Endodermal cell (in vitro differentiated cells): ENCODE measurements around the gene CALCB. TPM values are rescaled to one million over a fixed set of nuclear protein-coding genes. Genes with fewer than 3 reads are reported as not detected.
A peak's percentile ranks its signal among the peaks of the same experiment; 100 is the strongest.

Experiments
- DNase-seq: peaks from one replicate; pipeline ENCODE4 v3.0.0-alpha.2; 2017
- H3K27ac ChIP-seq: 2 replicates; pipeline ENCODE4 v1.5.1; 2013; ENCODE audit warnings: mild to moderate bottlenecking, low read depth, low read length, moderate library complexity
- H3K27me3 ChIP-seq: 2 replicates; pipeline ENCODE4 v1.6.1; 2013; ENCODE audit warnings: mild to moderate bottlenecking, low read length, moderate library complexity; ENCODE audit not compliant: insufficient read depth, control insufficient read depth, poor library complexity, severe bottlenecking
- H3K36me3 ChIP-seq: 2 replicates; pipeline ENCODE4 v1.7.0; 2013; ENCODE audit warnings: mild to moderate bottlenecking, low read length, moderate library complexity; ENCODE audit not compliant: control insufficient read depth, insufficient read depth
- H3K4me1 ChIP-seq: one replicate; pipeline ENCODE4 v1.7.0; 2013; ENCODE audit warnings: low read length; ENCODE audit not compliant: control insufficient read depth, insufficient read depth
- H3K4me3 ChIP-seq: 2 replicates; pipeline ENCODE4 v1.5.1; 2013; ENCODE audit warnings: mild to moderate bottlenecking, low read length, moderate library complexity
- H3K9ac ChIP-seq: 2 replicates; pipeline ENCODE4 v1.6.1; 2013; ENCODE audit warnings: mild to moderate bottlenecking, low read length, moderate library complexity; ENCODE audit not compliant: poor library complexity, severe bottlenecking; ENCODE audit errors: extremely low read depth
- H3K9me3 ChIP-seq: 2 replicates; pipeline ENCODE4 v1.6.1; 2013; ENCODE audit warnings: mild to moderate bottlenecking, low read length, moderate library complexity; ENCODE audit not compliant: control insufficient read depth
- H3K27ac Mint-ChIP-seq: 2 replicates; pipeline ENCODE4 v1.8.0; 2020; ENCODE audit warnings: mixed read lengths
- H3K27me3 Mint-ChIP-seq: 2 replicates; pipeline ENCODE4 v1.8.0; 2021; ENCODE audit warnings: mild to moderate bottlenecking, mixed read lengths; ENCODE audit not compliant: insufficient read depth
- H3K36me3 Mint-ChIP-seq: 2 replicates; pipeline ENCODE4 v1.8.0; 2020; ENCODE audit warnings: low read depth, mixed read lengths
- H3K4me1 Mint-ChIP-seq: 2 replicates; pipeline ENCODE4 v1.8.0; 2020; ENCODE audit warnings: mixed read lengths
- H3K4me3 Mint-ChIP-seq: 2 replicates; pipeline ENCODE4 v1.8.0; 2020; ENCODE audit warnings: mild to moderate bottlenecking, moderate library complexity, mixed read lengths
- H3K9me3 Mint-ChIP-seq: 2 replicates; pipeline ENCODE4 v1.8.0; 2020; ENCODE audit warnings: mild to moderate bottlenecking, mixed read lengths
- CTCF ChIP-seq: fragments of 200-600 bp; sonication (generic); conservative IDR thresholded peaks from 2 replicates; pipeline ENCODE4 v1.5.0; 2021; ENCODE audit warnings: antibody characterized with exemption, mild to moderate bottlenecking
- WGBS, 2 experiments: methylation state at CpG; one replicate each; pipeline versions ENCODE4 v1.1.5 to v1.1.7; 2013; ENCODE audit warnings: missing lambda C conversion rate in 2 of 2, mixed read lengths in 1 of 2; ENCODE audit not compliant: insufficient coverage in 1 of 2, insufficient read length in 1 of 2; 5-methylcytosine and 5-hydroxymethylcytosine counted together
- total RNA-seq, 2 donors: library from RNA; stranded (reverse); fragmentation: NEBNext Ultra II Directional in 1 of 2; extraction: Animal tissue kit (Norgen Biotek cat#: 25700) in 1 of 2; gene quantifications; 2 replicates in 1 of 2; 3 replicates in 1 of 2; pipeline ENCODE4 v1.2.1, GENCODE V29; 2021

CALCB gene
- total RNA-seq, 2 donors from 2014 or later = not detected

- H3K27me3 Mint-ChIP-seq = peaks cover 38% of the 10 kb centered on the region
- no peak overlapping the region for H3K4me3 ChIP-seq
- H3K4me3 Mint-ChIP-seq = no peak overlapping the region
- DNase-seq = no peak
- H3K27ac ChIP-seq = no peak overlapping the region
- no peaks in the 10 kb centered on the region for H3K9me3 ChIP-seq
- 37 to 57% methylated on average over 3 to 4 of the region's 4 CpGs for WGBS, 2 experiments
- peaks cover 4% of the 10 kb centered on the region for H3K4me1 Mint-ChIP-seq
- no peak overlapping the region for H3K27ac Mint-ChIP-seq
- H3K36me3 Mint-ChIP-seq = no peaks in the 10 kb centered on the region
- peaks cover 30% of the 10 kb centered on the region for H3K9me3 Mint-ChIP-seq
- H3K9ac ChIP-seq = no peak overlapping the region
- H3K27me3 ChIP-seq = peaks cover 62% of the 10 kb centered on the region
- H3K4me1 ChIP-seq = no peaks in the 10 kb centered on the region
- TF ChIP-seq CTCF = no peak
- H3K36me3 ChIP-seq = no peaks in the 10 kb centered on the region
These were observed 1.8 kb downstream of the CALCB start for GRCh38 chr11:15075162-15075526.

- TF ChIP-seq CTCF = peak; percentile 25
- no peak overlapping the region for H3K9ac ChIP-seq
- H3K4me1 Mint-ChIP-seq = peaks cover 2% of the 10 kb centered on the region
- H3K36me3 ChIP-seq = no peaks in the 10 kb centered on the region
- no peaks in the 10 kb centered on the region for H3K9me3 ChIP-seq
- H3K27ac Mint-ChIP-seq = no peak overlapping the region
- H3K27me3 ChIP-seq = no peaks in the 10 kb centered on the region
- H3K36me3 Mint-ChIP-seq = no peaks in the 10 kb centered on the region
- no peak overlapping the region for H3K27ac ChIP-seq
- no peak overlapping the region for H3K4me3 ChIP-seq
- H3K4me1 ChIP-seq = no peaks in the 10 kb centered on the region
- H3K9me3 Mint-ChIP-seq = peaks cover 4% of the 10 kb centered on the region
- H3K4me3 Mint-ChIP-seq = no peak overlapping the region
- H3K27me3 Mint-ChIP-seq = no peaks in the 10 kb centered on the region
- DNase-seq = no peak
These were observed 17.8 kb downstream of the CALCB start for GRCh38 chr11:15091175-15091574.

GRCh38 chr11:15091625-15092024 is 18.2 kb downstream of the CALCB start:
- Mint-ChIP-seq H3K27ac (no peak overlapping the region), H3K9me3 (peaks cover 4% of the 10 kb centered on the region), H3K4me3 (no peak overlapping the region), H3K36me3 (no peaks in the 10 kb centered on the region), H3K4me1 (peaks cover 2% of the 10 kb centered on the region), H3K27me3 (no peaks in the 10 kb centered on the region)
- Histone ChIP-seq H3K9ac (no peak overlapping the region), H3K27ac (no peak overlapping the region), H3K27me3 (no peaks in the 10 kb centered on the region), H3K4me3 (no peak overlapping the region), H3K9me3 (no peaks in the 10 kb centered on the region), H3K4me1 (no peaks in the 10 kb centered on the region), H3K36me3 (no peaks in the 10 kb centered on the region)
- DNase-seq = no peak
- TF ChIP-seq CTCF = no peak
- WGBS, 2 experiments = 85 to 100% methylated on average over 1 of the region's 1 CpG
